ENCODE data around the gene DUSP9. TPM values are rescaled to one million over a fixed set of nuclear protein-coding genes. Genes with fewer than 3 reads are reported as not detected.
A peak's percentile ranks its signal among the peaks of the same experiment; 100 is the strongest.

The DUSP9 gene
- total RNA-seq, 5 donors from 2014 or later (not counting 1 experiment from before 2014, with no cell fraction given) = 0.13 to 0.19 TPM; not detected in 3

DNA sequence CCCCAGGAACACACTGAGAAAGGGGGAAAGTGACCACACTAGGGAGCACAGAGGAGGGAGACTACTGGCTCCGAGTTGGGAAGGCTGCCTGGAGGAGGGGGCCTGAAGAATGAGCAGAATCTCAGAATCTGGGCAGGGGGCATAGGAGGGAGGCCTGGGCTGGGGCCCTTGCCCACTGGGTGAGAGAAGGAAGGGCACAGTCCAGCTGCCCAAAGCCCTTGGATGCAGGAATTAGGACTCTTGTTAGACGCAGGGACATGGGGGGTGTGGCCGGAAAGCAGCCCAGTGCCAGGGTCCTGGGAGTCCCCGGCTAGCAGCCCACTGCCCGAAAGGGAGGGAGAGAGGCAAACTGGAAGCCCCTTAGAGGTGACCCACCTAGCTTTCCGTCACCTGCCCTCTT is 1.9 kb upstream of the DUSP9 start:
- no peak overlapping the region for H3K27ac Mint-ChIP-seq
- POLR2A ChIA-PET = no interaction called here
- H3K4me1 Mint-ChIP-seq = peaks cover 10 to 22% (median 16%) of the 10 kb centered on the region in 3 donors
- H3K27me3 ChIP-seq (replicated peaks in 1 of 2; ENCODE audit: control insufficient read depth in 2 of 2, extremely low read depth in 1 of 2, insufficient read depth in 2 of 2, low read length in 1 of 2) = peaks cover 8 to 78% of the 10 kb centered on the region in 2 experiments
- no peaks in the 10 kb centered on the region for H3K36me3 Mint-ChIP-seq
- peaks cover 0 to 36% of the 10 kb centered on the region in 2 experiments for H3K4me1 ChIP-seq (ENCODE audit: control insufficient read depth in 1 of 2, extremely low read depth in 1 of 2, insufficient read depth in 2 of 2, low read length in 2 of 2)
- 40% methylated on average over 1 of the region's 6 CpGs for WGBS (ENCODE audit: insufficient coverage)
- H3K4me3 Mint-ChIP-seq = peak overlapping the region in 1 of 3 donors; percentile 43
- no peaks in the 10 kb centered on the region for H3K9me3 ChIP-seq
- DNase-seq (peak in 1 of 35 experiments; percentile 9), ATAC-seq (replicated peaks in 1 of 4) (no peak)
- no peaks in the 10 kb centered on the region for H3K36me3 ChIP-seq (ENCODE audit: control insufficient read depth in 2 of 2, extremely low read depth in 1 of 2, insufficient read depth in 1 of 2, low read length in 1 of 2)
- CTCF ChIA-PET = interaction anchor here (0.5 to 1.8 kb wide), 4 partner anchors 9 to 704 kb away, joined by 3 to 4 read pairs (median 3); no protein-coding TSS in a partner anchor
- no peak overlapping the region for H3K27ac ChIP-seq (ENCODE audit: low read length)
- H3K4me3 ChIP-seq (ENCODE audit: control insufficient read depth in 1 of 2, extremely low read depth in 1 of 2, low read length in 1 of 2) = no peak overlapping the region
- H3K9me3 Mint-ChIP-seq = no peaks in the 10 kb centered on the region
- peaks cover 20 to 43% of the 10 kb centered on the region in 2 donors for H3K27me3 Mint-ChIP-seq

DNA sequence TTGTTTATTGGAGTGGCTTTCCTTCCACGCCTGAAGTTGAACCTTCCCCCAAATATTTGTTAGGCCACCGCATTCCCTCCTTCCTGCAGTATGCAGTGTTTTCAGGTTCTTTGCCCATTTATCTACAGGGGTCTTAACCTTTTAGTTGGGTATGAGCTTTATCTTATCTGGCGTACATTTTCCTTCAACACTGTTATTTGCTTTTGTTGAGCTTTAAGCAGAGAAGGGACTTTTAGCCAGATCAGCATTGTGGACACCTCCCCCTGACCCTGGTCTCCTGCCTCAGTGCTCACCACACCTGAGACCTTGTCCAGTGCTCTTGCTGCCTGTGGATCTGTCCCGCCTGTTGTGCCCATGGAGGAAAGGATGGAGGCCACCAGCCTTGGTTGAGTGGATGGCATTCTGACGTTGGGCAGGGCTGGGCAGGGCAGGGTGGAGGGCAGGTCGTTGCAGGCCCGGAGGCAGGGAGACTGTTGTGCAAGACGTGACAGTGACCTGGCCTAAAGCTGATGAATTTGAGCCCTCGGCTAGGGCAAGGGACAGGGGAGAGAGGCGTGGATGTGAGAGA is 998 bp upstream of the DUSP9 start:
- Histone ChIP-seq H3K4me1 (ENCODE audit: control insufficient read depth in 1 of 2, extremely low read depth in 1 of 2, insufficient read depth in 2 of 2, low read length in 2 of 2) (peaks cover 0 to 36% of the 10 kb centered on the region in 2 experiments), H3K27me3 (replicated peaks in 1 of 2; ENCODE audit: control insufficient read depth in 2 of 2, extremely low read depth in 1 of 2, insufficient read depth in 2 of 2, low read length in 1 of 2) (peaks cover 8 to 69% of the 10 kb centered on the region in 2 experiments), H3K27ac (ENCODE audit: low read length) (no peak overlapping the region), H3K9me3 (no peaks in the 10 kb centered on the region), H3K36me3 (ENCODE audit: control insufficient read depth in 2 of 2, extremely low read depth in 1 of 2, insufficient read depth in 1 of 2, low read length in 1 of 2) (no peaks in the 10 kb centered on the region), H3K4me3 (ENCODE audit: control insufficient read depth in 1 of 2, extremely low read depth in 1 of 2, low read length in 1 of 2) (no peak overlapping the region)
- Mint-ChIP-seq H3K27ac (no peak overlapping the region), H3K4me1 (peaks cover 10 to 21% (median 16%) of the 10 kb centered on the region in 3 donors), H3K4me3 (peak overlapping the region in 1 of 3 donors; percentile 15), H3K36me3 (no peaks in the 10 kb centered on the region), H3K9me3 (no peaks in the 10 kb centered on the region), H3K27me3 (peaks cover 16 to 39% of the 10 kb centered on the region in 2 donors)
- ChIA-PET CTCF (interaction anchor here (0.7 to 1.8 kb wide), 3 partner anchors 13 to 36 kb away, joined by 3 to 4 read pairs (median 3); no protein-coding TSS in a partner anchor), POLR2A (no interaction called here)
- WGBS (ENCODE audit: insufficient coverage) = 45% methylated on average over 2 of the region's 10 CpGs
- DNase-seq = peak in 1 of 35 experiments; percentile 11
- ATAC-seq (replicated peaks in 1 of 4) = no peak

DNA sequence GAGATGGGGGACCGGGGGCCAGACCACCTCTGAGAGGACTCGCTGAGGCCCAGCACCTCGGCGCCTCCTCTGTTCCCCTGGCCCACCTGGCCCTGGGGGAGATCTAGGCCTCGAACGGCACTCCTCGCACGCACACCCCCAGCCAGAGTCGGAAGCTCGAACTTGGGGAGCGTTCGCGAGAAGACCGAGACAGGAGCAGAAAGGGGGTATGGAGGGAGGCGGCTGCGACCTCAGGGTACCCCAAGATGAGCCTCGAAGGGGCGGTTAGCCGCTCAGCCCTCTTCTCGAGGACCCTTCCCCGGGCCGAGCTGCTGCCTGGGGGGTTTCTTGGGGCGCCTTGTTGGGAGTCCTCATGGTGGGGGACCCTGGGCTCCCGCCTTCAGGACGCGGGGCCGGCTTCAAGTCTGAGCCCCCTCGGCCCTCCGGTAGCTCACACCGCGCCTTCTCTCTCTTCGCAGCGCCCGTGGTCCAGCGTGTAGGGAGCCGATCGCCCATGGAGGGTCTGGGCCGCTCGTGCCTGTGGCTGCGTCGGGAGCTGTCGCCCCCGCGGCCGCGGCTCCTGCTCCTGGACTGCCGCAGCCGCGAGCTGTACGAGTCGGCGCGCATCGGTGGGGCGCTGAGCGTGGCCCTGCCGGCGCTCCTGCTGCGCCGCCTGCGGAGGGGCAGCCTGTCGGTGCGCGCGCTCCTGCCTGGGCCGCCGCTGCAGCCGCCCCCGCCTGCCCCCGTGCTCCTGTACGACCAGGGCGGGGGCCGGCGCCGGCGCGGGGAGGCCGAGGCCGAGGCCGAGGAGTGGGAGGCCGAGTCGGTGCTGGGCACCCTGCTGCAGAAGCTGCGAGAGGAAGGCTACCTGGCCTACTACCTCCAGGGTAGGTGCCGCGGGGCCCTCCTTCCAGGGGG is 706 bp downstream of the DUSP9 start:
- Histone ChIP-seq H3K36me3 (ENCODE audit: control insufficient read depth in 2 of 2, extremely low read depth in 1 of 2, insufficient read depth in 1 of 2, low read length in 1 of 2) (no peaks in the 10 kb centered on the region), H3K27me3 (replicated peaks in 1 of 2; ENCODE audit: control insufficient read depth in 2 of 2, extremely low read depth in 1 of 2, insufficient read depth in 2 of 2, low read length in 1 of 2) (peaks cover 8 to 57% of the 10 kb centered on the region in 2 experiments), H3K9me3 (no peaks in the 10 kb centered on the region), H3K4me1 (ENCODE audit: control insufficient read depth in 1 of 2, extremely low read depth in 1 of 2, insufficient read depth in 2 of 2, low read length in 2 of 2) (peaks cover 0 to 26% of the 10 kb centered on the region in 2 experiments), H3K27ac (ENCODE audit: low read length) (no peak overlapping the region), H3K4me3 (ENCODE audit: control insufficient read depth in 1 of 2, extremely low read depth in 1 of 2, low read length in 1 of 2) (no peak overlapping the region)
- peaks cover 18 to 32% of the 10 kb centered on the region in 2 donors for H3K27me3 Mint-ChIP-seq
- H3K27ac Mint-ChIP-seq = no peak overlapping the region
- H3K9me3 Mint-ChIP-seq = no peaks in the 10 kb centered on the region
- H3K36me3 Mint-ChIP-seq = no peaks in the 10 kb centered on the region
- peak overlapping the region; percentile 9 to 34 (median 31) for H3K4me3 Mint-ChIP-seq
- peaks cover 4 to 15% (median 8%) of the 10 kb centered on the region in 3 donors for H3K4me1 Mint-ChIP-seq
- ATAC-seq (replicated peaks in 1 of 4) = peak in 2 of 4 experiments; percentile 12 to 17
- ChIA-PET POLR2A (no interaction called here), CTCF (interaction anchor here in 1 of 2 donors (0.6 kb wide), 1 partner anchor 37 kb away, joined by 3 read pairs; no protein-coding TSS in a partner anchor)
- DNase-seq = no peak
- WGBS (ENCODE audit: insufficient coverage) = 3% methylated on average over 40 of the region's 85 CpGs

DNA sequence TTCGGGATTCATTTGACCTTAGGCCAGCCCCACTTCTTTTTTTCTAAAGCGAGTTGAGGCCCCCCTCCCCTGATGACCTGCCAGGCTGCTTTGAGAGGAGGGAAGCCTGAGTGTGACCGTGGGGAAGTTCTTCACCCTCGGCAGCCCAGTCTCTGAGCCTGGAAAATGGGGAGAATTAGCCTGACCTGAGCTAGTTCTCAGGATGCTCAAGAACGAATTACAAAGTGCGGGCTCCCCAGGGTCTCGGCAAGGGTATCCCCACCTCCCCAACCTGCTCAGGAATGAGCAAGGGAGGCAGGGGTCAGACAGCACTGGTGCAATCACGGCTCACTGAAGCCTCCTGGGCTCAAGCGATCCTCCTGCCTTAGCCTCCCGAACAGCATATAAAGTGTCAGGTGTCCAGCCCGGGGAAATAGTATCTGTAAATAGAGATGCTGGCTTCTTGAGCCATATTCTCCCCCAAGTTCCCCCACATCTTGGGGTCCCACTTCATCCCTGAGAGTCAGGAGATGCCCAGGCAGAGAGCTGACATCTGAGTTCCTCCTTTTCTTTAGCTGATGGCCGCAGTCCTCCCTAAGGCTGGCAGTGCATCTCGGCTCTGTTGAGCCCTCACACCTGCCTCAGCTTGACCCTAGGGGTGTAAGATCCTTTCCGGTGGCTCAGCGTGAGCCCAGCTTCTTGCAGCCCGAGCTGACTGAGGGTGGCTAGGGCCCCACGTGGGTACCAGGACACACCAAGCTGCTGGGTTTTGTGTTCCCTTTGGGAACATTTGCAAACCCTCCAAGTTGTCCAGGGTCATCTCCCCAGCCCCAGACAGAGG is 1.6 kb downstream of the DUSP9 start:
- 86% methylated on average over 8 of the region's 17 CpGs for WGBS (ENCODE audit: insufficient coverage)
- Mint-ChIP-seq H3K27me3 (peaks cover 14 to 27% of the 10 kb centered on the region in 2 donors), H3K4me1 (peaks cover 0 to 8% (median 2%) of the 10 kb centered on the region in 3 donors), H3K4me3 (peak overlapping the region in 1 of 3 donors; percentile 13), H3K9me3 (peaks cover 0 to 2% (median 0%) of the 10 kb centered on the region in 3 donors), H3K36me3 (no peaks in the 10 kb centered on the region), H3K27ac (no peak overlapping the region)
- Histone ChIP-seq H3K36me3 (ENCODE audit: control insufficient read depth in 2 of 2, extremely low read depth in 1 of 2, insufficient read depth in 1 of 2, low read length in 1 of 2) (no peaks in the 10 kb centered on the region), H3K9me3 (no peaks in the 10 kb centered on the region), H3K4me1 (ENCODE audit: control insufficient read depth in 1 of 2, extremely low read depth in 1 of 2, insufficient read depth in 2 of 2, low read length in 2 of 2) (peaks cover 0 to 19% of the 10 kb centered on the region in 2 experiments), H3K4me3 (ENCODE audit: control insufficient read depth in 1 of 2, extremely low read depth in 1 of 2, low read length in 1 of 2) (no peak overlapping the region), H3K27me3 (replicated peaks in 1 of 2; ENCODE audit: control insufficient read depth in 2 of 2, extremely low read depth in 1 of 2, insufficient read depth in 2 of 2, low read length in 1 of 2) (peaks cover 8 to 48% of the 10 kb centered on the region in 2 experiments), H3K27ac (ENCODE audit: low read length) (no peak overlapping the region)
- ChIA-PET CTCF (interaction anchor here in 1 of 2 donors (1.1 to 1.4 kb wide), 2 partner anchors 91 to 110 kb away, joined by 3 to 4 read pairs; no protein-coding TSS in a partner anchor), POLR2A (no interaction called here)
- ATAC-seq (replicated peaks in 1 of 4) (no peak), DNase-seq (no peak)

DNA sequence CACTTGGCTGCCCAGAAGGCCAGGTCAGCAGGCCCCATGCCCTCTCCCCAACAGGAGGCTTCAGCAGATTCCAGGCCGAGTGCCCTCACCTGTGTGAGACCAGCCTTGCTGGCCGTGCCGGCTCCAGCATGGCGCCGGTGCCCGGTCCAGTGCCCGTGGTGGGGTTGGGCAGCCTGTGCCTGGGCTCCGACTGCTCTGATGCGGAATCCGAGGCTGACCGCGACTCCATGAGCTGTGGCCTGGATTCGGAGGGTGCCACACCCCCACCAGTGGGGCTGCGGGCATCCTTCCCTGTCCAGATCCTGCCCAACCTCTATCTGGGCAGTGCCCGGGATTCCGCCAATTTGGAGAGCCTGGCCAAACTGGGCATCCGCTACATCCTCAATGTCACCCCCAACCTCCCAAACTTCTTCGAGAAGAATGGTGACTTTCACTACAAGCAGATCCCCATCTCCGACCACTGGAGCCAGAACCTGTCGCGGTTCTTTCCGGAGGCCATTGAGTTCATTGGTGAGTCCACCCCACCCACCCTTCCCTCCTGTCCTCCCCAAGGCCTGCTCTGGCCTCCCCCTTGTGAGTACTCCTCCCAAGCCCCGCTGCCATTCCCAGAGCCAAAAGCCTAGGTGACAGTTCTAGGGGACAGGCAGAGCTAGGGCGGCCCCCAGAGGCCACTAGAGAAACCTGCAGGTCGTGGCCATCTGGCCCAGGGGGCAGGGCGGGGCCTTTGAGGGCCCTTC is 2.3 kb downstream of the DUSP9 start:
- Histone ChIP-seq H3K4me3 (ENCODE audit: control insufficient read depth in 1 of 2, extremely low read depth in 1 of 2, low read length in 1 of 2) (no peak overlapping the region), H3K36me3 (ENCODE audit: control insufficient read depth in 2 of 2, extremely low read depth in 1 of 2, insufficient read depth in 1 of 2, low read length in 1 of 2) (no peaks in the 10 kb centered on the region), H3K27ac (ENCODE audit: low read length) (no peak overlapping the region), H3K9me3 (no peaks in the 10 kb centered on the region), H3K27me3 (replicated peaks in 1 of 2; ENCODE audit: control insufficient read depth in 2 of 2, extremely low read depth in 1 of 2, insufficient read depth in 2 of 2, low read length in 1 of 2) (peaks cover 8 to 44% of the 10 kb centered on the region in 2 experiments), H3K4me1 (ENCODE audit: control insufficient read depth in 1 of 2, extremely low read depth in 1 of 2, insufficient read depth in 2 of 2, low read length in 2 of 2) (peaks cover 0 to 14% of the 10 kb centered on the region in 2 experiments)
- WGBS (ENCODE audit: insufficient coverage) = 78% methylated on average over 9 of the region's 26 CpGs
- peak in 14 of 35 experiments; percentile 8 to 56 (median 20) for DNase-seq
- ATAC-seq (replicated peaks in 1 of 4) = peak; percentile 57 to 73 (median 64)
- Mint-ChIP-seq H3K27ac (no peak overlapping the region), H3K27me3 (peaks cover 14 to 26% of the 10 kb centered on the region in 2 donors), H3K4me3 (no peak overlapping the region), H3K9me3 (peaks cover 0 to 2% (median 0%) of the 10 kb centered on the region in 3 donors), H3K36me3 (no peaks in the 10 kb centered on the region), H3K4me1 (peaks cover 0 to 5% (median 1%) of the 10 kb centered on the region in 3 donors)
- POLR2A ChIA-PET = no interaction called here
- CTCF ChIA-PET = interaction anchor here in 1 of 2 donors (1.1 to 1.4 kb wide), 2 partner anchors 92 to 111 kb away, joined by 3 to 4 read pairs; no protein-coding TSS in a partner anchor
